ENCODE measurements around the gene CHST11. TPM values are rescaled to one million over a fixed set of nuclear protein-coding genes. Genes with fewer than 3 reads are reported as not detected.

Gene CHST11
- total RNA-seq, 1 experiment from 2014 or later, result 1.1 TPM

GRCh38 chr12:104590022-104590421 is 133.3 kb downstream of the CHST11 start:
- DNase-seq (ENCODE audit: low spot score), result no peak
- no peaks in the 10 kb centered on the region for H3K9me3 ChIP-seq (ENCODE audit: low read depth, low read length, poor library complexity, severe bottlenecking)
- H3K27me3 ChIP-seq (replicated peaks; ENCODE audit: insufficient read depth, low read depth, low read length, poor library complexity), result no peaks in the 10 kb centered on the region
- BruUV-seq (replicated peaks), result no TSS peak
- no peaks in the 10 kb centered on the region for H3K36me3 ChIP-seq (ENCODE audit: insufficient read depth, low read length, poor library complexity, severe bottlenecking)
- POLR2A ChIA-PET (ENCODE audit: low non-redundant PET), result no interaction called here
- H3K27ac ChIP-seq (ENCODE audit: low read depth, low read length, poor library complexity, severe bottlenecking), result no peak overlapping the region
- CTCF ChIA-PET, result no interaction called here
- H3K4me3 ChIP-seq (ENCODE audit: low read depth, low read length, poor library complexity, severe bottlenecking), result no peak overlapping the region
- intact Hi-C loops (cut with micrococcal nuclease; ENCODE audit: unreplicated experiment), result no loop called here
- TF ChIP-seq CTCF (conservative IDR thresholded peaks at IDR 0.05; ENCODE audit: low read depth, low read length) (no peak), EZH2 (IDR thresholded peaks at IDR 0.05; ENCODE audit: borderline replicate concordance, low read depth, low read length, poor library complexity, severe bottlenecking) (no peak)
- no peaks in the 10 kb centered on the region for H3K4me1 ChIP-seq (ENCODE audit: insufficient read depth, low read length, poor library complexity, severe bottlenecking)

GRCh38 chr12:104591257-104591885 is 134.6 kb downstream of the CHST11 start:
- H3K36me3 ChIP-seq (ENCODE audit: insufficient read depth, low read length, poor library complexity, severe bottlenecking), result no peaks in the 10 kb centered on the region
- CTCF ChIA-PET, result no interaction called here
- H3K4me3 ChIP-seq (ENCODE audit: low read depth, low read length, poor library complexity, severe bottlenecking), result no peak overlapping the region
- no peaks in the 10 kb centered on the region for H3K9me3 ChIP-seq (ENCODE audit: low read depth, low read length, poor library complexity, severe bottlenecking)
- BruUV-seq (replicated peaks), result no TSS peak
- no peak overlapping the region for H3K27ac ChIP-seq (ENCODE audit: low read depth, low read length, poor library complexity, severe bottlenecking)
- POLR2A ChIA-PET (ENCODE audit: low non-redundant PET), result no interaction called here
- intact Hi-C loops (cut with micrococcal nuclease; ENCODE audit: unreplicated experiment), result no loop called here
- TF ChIP-seq CTCF (conservative IDR thresholded peaks at IDR 0.05; ENCODE audit: low read depth, low read length) (no peak), EZH2 (IDR thresholded peaks at IDR 0.05; ENCODE audit: borderline replicate concordance, low read depth, low read length, poor library complexity, severe bottlenecking) (no peak)
- no peaks in the 10 kb centered on the region for H3K4me1 ChIP-seq (ENCODE audit: insufficient read depth, low read length, poor library complexity, severe bottlenecking)
- no peaks in the 10 kb centered on the region for H3K27me3 ChIP-seq (replicated peaks; ENCODE audit: insufficient read depth, low read depth, low read length, poor library complexity)
- no peak for DNase-seq (ENCODE audit: low spot score)

- POLR2A ChIA-PET (ENCODE audit: low non-redundant PET), result no interaction called here
- no peak overlapping the region for H3K4me3 ChIP-seq (ENCODE audit: low read depth, low read length, poor library complexity, severe bottlenecking)
- TF ChIP-seq EZH2 (IDR thresholded peaks at IDR 0.05; ENCODE audit: borderline replicate concordance, low read depth, low read length, poor library complexity, severe bottlenecking) (no peak), CTCF (conservative IDR thresholded peaks at IDR 0.05; ENCODE audit: low read depth, low read length) (no peak)
- no peaks in the 10 kb centered on the region for H3K9me3 ChIP-seq (ENCODE audit: low read depth, low read length, poor library complexity, severe bottlenecking)
- H3K36me3 ChIP-seq (ENCODE audit: insufficient read depth, low read length, poor library complexity, severe bottlenecking), result no peaks in the 10 kb centered on the region
- CTCF ChIA-PET, result no interaction called here
- no peaks in the 10 kb centered on the region for H3K27me3 ChIP-seq (replicated peaks; ENCODE audit: insufficient read depth, low read depth, low read length, poor library complexity)
- no peaks in the 10 kb centered on the region for H3K4me1 ChIP-seq (ENCODE audit: insufficient read depth, low read length, poor library complexity, severe bottlenecking)
- intact Hi-C loops (cut with micrococcal nuclease; ENCODE audit: unreplicated experiment), result no loop called here
- BruUV-seq (replicated peaks), result no TSS peak
- DNase-seq (ENCODE audit: low spot score), result no peak
- no peak overlapping the region for H3K27ac ChIP-seq (ENCODE audit: low read depth, low read length, poor library complexity, severe bottlenecking)
Observed at GRCh38 chr12:104593482-104593881, 136.7 kb downstream of the CHST11 start.

All from A673 (cell line).